ENCODE results near the gene OR52N2. TPM values are rescaled to one million over a fixed set of nuclear protein-coding genes. Genes with fewer than 3 reads are reported as not detected.

OR52N2 gene
- total RNA-seq, 1 donor from 2014 or later = not detected

- Histone ChIP-seq H3K27me3 (ENCODE audit: control insufficient read depth, insufficient read depth, low read length) (no peaks in the 10 kb centered on the region), H3K36me3 (ENCODE audit: control insufficient read depth, insufficient read depth, low read length) (no peaks in the 10 kb centered on the region), H3K4me3 (ENCODE audit: low read depth, low read length) (no peak overlapping the region)
- no peak for TF ChIP-seq CTCF (IDR thresholded peaks at IDR 0.05; ENCODE audit: insufficient read depth, low read length, poor library complexity, severe bottlenecking)
- no peak for DNase-seq (ENCODE audit: low read depth)
Measured at GRCh38 chr11:5831196-5831829, 22.6 kb downstream of the OR52N2 start.

GRCh38 chr11:5833446-5833845 is 24.7 kb downstream of the OR52N2 start:
- no peaks in the 10 kb centered on the region for H3K27me3 ChIP-seq (ENCODE audit: control insufficient read depth, insufficient read depth, low read length)
- H3K36me3 ChIP-seq (ENCODE audit: control insufficient read depth, insufficient read depth, low read length) = no peaks in the 10 kb centered on the region
- H3K4me3 ChIP-seq (ENCODE audit: low read depth, low read length) = no peak overlapping the region
- DNase-seq (ENCODE audit: low read depth) = no peak
- TF ChIP-seq CTCF (IDR thresholded peaks at IDR 0.05; ENCODE audit: insufficient read depth, low read length, poor library complexity, severe bottlenecking) = no peak

- no peak for TF ChIP-seq CTCF (IDR thresholded peaks at IDR 0.05; ENCODE audit: insufficient read depth, low read length, poor library complexity, severe bottlenecking)
- no peak for DNase-seq (ENCODE audit: low read depth)
- no peaks in the 10 kb centered on the region for H3K27me3 ChIP-seq (ENCODE audit: control insufficient read depth, insufficient read depth, low read length)
- H3K36me3 ChIP-seq (ENCODE audit: control insufficient read depth, insufficient read depth, low read length) = no peaks in the 10 kb centered on the region
- no peak overlapping the region for H3K4me3 ChIP-seq (ENCODE audit: low read depth, low read length)
Measured at GRCh38 chr11:5837695-5838094, 29.0 kb downstream of the OR52N2 start.

- Histone ChIP-seq H3K36me3 (ENCODE audit: control insufficient read depth, insufficient read depth, low read length) (no peaks in the 10 kb centered on the region), H3K27me3 (ENCODE audit: control insufficient read depth, insufficient read depth, low read length) (no peaks in the 10 kb centered on the region), H3K4me3 (ENCODE audit: low read depth, low read length) (no peak within 1 kb of the TSS)
- no peak for TF ChIP-seq CTCF (IDR thresholded peaks at IDR 0.05; ENCODE audit: insufficient read depth, low read length, poor library complexity, severe bottlenecking)
- DNase-seq (ENCODE audit: low read depth) = no peak
Measured at GRCh38 chr11:5841797-5842196, 33.1 kb downstream of the OR52N2 start, which contains the start of gene OR52E6. Gene OR52E6, minus strand, starts transcription at chr11:5841897. Its CDS starts 0 bp downstream, at chr11:5841897.

GRCh38 chr11:5846701-5847100 is 38.0 kb downstream of the OR52N2 start:
- Histone ChIP-seq H3K4me3 (ENCODE audit: low read depth, low read length) (no peak overlapping the region), H3K36me3 (ENCODE audit: control insufficient read depth, insufficient read depth, low read length) (no peaks in the 10 kb centered on the region), H3K27me3 (ENCODE audit: control insufficient read depth, insufficient read depth, low read length) (no peaks in the 10 kb centered on the region)
- TF ChIP-seq CTCF (IDR thresholded peaks at IDR 0.05; ENCODE audit: insufficient read depth, low read length, poor library complexity, severe bottlenecking) = no peak
- no peak for DNase-seq (ENCODE audit: low read depth)

GRCh38 chr11:5847711-5848110 is 39.0 kb downstream of the OR52N2 start:
- Histone ChIP-seq H3K4me3 (ENCODE audit: low read depth, low read length) (no peak overlapping the region), H3K36me3 (ENCODE audit: control insufficient read depth, insufficient read depth, low read length) (no peaks in the 10 kb centered on the region), H3K27me3 (ENCODE audit: control insufficient read depth, insufficient read depth, low read length) (no peaks in the 10 kb centered on the region)
- DNase-seq (ENCODE audit: low read depth) = no peak
- no peak for TF ChIP-seq CTCF (IDR thresholded peaks at IDR 0.05; ENCODE audit: insufficient read depth, low read length, poor library complexity, severe bottlenecking)

All from kidney epithelial cell (primary cell).